ENCODE results near the gene CD59.
A peak's percentile ranks its signal among the peaks of the same experiment; 100 is the strongest.

Gene CD59

DNA sequence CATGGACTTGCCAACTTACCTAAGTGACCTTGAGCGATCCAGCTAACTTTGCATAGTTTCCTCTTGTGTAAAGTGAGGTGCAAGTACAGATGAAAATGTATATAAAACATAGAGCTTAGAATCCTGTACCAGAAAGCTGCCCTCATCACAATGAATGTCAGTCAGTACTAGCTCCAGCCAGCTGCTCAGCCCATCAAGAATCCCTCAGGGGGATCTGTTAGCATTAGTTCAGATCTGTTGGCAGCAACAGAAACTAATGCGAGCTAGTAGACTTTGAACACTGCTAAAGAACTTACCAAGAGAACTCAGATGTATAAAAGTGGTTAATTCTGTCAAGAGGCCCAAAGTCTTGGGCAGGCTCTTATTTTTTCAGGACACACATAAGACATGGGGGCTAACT is 29.3 kb downstream of the CD59 start:
- peaks cover 5% of the 10 kb centered on the region for H3K79me2 ChIP-seq
- H3K9me3 ChIP-seq (ENCODE audit: control insufficient read depth, low read length), result no peaks in the 10 kb centered on the region
- no peaks in the 10 kb centered on the region for H3K36me3 ChIP-seq (ENCODE audit: control insufficient read depth, insufficient read depth, low read length)
- peak overlapping the region; percentile 76 for H3K27ac ChIP-seq
- no peak overlapping the region for H3K4me2 ChIP-seq (ENCODE audit: low read length)
- H3K9ac ChIP-seq, result no peak overlapping the region
- no peak overlapping the region for H3K4me3 ChIP-seq (ENCODE audit: low read depth, low read length)
- H3K27me3 ChIP-seq (ENCODE audit: control insufficient read depth, insufficient read depth, low read length), result no peaks in the 10 kb centered on the region
- peaks cover 11% of the 10 kb centered on the region for H3K4me1 ChIP-seq
- H2AFZ ChIP-seq, result no peak overlapping the region
- TF ChIP-seq, protein P1, sequence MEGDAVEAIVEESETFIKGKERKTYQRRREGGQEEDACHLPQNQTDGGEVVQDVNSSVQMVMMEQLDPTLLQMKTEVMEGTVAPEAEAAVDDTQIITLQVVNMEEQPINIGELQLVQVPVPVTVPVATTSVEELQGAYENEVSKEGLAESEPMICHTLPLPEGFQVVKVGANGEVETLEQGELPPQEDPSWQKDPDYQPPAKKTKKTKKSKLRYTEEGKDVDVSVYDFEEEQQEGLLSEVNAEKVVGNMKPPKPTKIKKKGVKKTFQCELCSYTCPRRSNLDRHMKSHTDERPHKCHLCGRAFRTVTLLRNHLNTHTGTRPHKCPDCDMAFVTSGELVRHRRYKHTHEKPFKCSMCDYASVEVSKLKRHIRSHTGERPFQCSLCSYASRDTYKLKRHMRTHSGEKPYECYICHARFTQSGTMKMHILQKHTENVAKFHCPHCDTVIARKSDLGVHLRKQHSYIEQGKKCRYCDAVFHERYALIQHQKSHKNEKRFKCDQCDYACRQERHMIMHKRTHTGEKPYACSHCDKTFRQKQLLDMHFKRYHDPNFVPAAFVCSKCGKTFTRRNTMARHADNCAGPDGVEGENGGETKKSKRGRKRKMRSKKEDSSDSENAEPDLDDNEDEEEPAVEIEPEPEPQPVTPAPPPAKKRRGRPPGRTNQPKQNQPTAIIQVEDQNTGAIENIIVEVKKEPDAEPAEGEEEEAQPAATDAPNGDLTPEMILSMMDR (IDR thresholded peaks at IDR 0.05), result no peak

DNA sequence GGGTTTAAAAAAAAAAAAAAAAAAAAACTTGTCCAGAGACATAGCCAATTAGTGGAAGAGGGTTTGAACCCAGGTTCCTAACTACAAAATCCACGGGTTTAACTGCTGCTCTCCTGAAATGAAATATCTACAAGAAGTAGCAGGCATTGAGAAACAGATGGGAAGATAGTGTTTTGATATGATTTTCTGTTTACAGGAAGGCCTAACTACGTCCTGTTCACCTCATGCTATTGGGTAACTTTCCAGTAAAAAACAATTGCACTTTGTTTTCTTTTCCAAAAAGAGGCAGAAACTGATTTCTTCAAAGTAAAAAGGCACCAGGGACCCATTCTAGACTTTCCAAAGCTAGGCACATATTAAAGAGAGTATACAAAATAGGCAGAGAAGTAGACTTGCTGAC is 29.7 kb downstream of the CD59 start:
- Histone ChIP-seq H3K4me1 (peaks cover 13% of the 10 kb centered on the region), H3K4me2 (ENCODE audit: low read length) (no peak overlapping the region), H3K4me3 (ENCODE audit: low read depth, low read length) (no peak overlapping the region), H3K27me3 (ENCODE audit: control insufficient read depth, insufficient read depth, low read length) (no peaks in the 10 kb centered on the region), H3K36me3 (ENCODE audit: control insufficient read depth, insufficient read depth, low read length) (no peaks in the 10 kb centered on the region), H2AFZ (no peak overlapping the region), H3K9me3 (ENCODE audit: control insufficient read depth, low read length) (no peaks in the 10 kb centered on the region), H3K79me2 (peaks cover 5% of the 10 kb centered on the region), H3K9ac (no peak overlapping the region), H3K27ac (peak overlapping the region; percentile 76)
- TF ChIP-seq, protein P1 (IDR thresholded peaks at IDR 0.05), result no peak

DNA sequence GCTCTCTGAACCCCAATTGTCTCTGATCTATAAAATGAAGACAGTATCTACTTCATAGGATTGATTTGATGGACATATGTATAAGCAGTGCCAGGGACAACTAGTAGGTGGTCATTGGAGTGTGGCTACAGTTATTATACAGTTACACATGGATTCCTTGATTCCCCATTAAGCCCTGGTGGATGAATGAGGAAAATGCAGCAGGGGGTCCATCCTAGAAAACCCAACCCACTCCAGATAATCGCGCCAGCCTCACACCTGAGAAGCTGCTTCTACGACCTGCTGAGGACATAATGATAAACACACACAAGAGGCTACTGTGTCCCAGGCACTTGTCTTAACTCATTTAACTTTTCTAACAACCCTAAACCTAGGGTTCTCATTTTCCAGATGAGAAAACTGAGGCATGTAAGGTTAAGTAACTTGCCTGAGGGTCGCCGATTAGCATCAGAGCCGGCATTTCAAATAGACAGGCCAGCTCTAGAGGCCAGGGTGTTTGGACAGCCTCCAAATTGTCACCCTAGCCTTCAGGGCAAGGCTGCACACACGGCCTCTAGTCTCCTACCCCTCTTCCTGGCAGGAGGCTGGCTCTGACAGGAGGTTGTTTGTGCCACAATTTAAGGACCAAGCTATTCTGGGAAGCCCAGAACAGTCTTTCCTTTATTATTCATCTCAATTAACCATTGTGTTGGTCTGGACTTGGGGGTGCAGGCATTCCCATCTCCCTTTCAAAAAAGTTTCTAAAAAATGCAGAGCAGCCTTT is 31.8 kb downstream of the CD59 start:
- TF ChIP-seq, protein P1 (IDR thresholded peaks at IDR 0.05), result no peak
- peaks cover 14% of the 10 kb centered on the region for H3K4me1 ChIP-seq
- no peak overlapping the region for H2AFZ ChIP-seq
- no peaks in the 10 kb centered on the region for H3K36me3 ChIP-seq (ENCODE audit: control insufficient read depth, insufficient read depth, low read length)
- H3K27me3 ChIP-seq (ENCODE audit: control insufficient read depth, insufficient read depth, low read length), result no peaks in the 10 kb centered on the region
- no peak overlapping the region for H3K9ac ChIP-seq
- H3K4me2 ChIP-seq (ENCODE audit: low read length), result no peak overlapping the region
- H3K27ac ChIP-seq, result peak overlapping the region; percentile 54
- H3K79me2 ChIP-seq, result peaks cover under 1% of the 10 kb centered on the region
- no peak overlapping the region for H3K4me3 ChIP-seq (ENCODE audit: low read depth, low read length)
- no peaks in the 10 kb centered on the region for H3K9me3 ChIP-seq (ENCODE audit: control insufficient read depth, low read length)

DNA sequence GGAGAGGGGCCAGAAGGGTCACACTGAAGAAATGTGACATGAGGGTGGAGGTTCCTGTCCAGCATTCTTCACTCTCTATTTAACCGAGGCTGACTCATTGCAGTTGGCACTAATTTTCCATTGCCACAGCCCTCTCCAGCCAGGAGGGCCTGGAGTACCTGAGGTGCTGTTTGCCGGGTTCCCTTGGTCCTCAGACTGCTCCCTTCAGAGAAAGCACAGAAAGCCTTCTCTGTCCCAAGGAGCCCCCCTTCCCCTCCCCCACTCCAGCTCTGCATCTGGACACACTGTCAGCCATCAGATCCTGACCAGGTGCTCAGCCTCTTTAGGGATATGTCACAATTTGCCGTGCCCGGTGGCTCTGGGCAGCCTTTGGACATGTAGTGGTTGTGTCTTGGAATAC is 32.4 kb downstream of the CD59 start:
- no peaks in the 10 kb centered on the region for H3K9me3 ChIP-seq (ENCODE audit: control insufficient read depth, low read length)
- TF ChIP-seq, protein P1 (IDR thresholded peaks at IDR 0.05), result no peak
- H3K4me1 ChIP-seq, result peaks cover 12% of the 10 kb centered on the region
- H2AFZ ChIP-seq, result no peak overlapping the region
- H3K4me3 ChIP-seq (ENCODE audit: low read depth, low read length), result no peak overlapping the region
- no peak overlapping the region for H3K9ac ChIP-seq
- no peaks in the 10 kb centered on the region for H3K36me3 ChIP-seq (ENCODE audit: control insufficient read depth, insufficient read depth, low read length)
- H3K79me2 ChIP-seq, result no peaks in the 10 kb centered on the region
- H3K27me3 ChIP-seq (ENCODE audit: control insufficient read depth, insufficient read depth, low read length), result no peaks in the 10 kb centered on the region
- no peak overlapping the region for H3K4me2 ChIP-seq (ENCODE audit: low read length)
- H3K27ac ChIP-seq, result peak overlapping the region; percentile 54

DNA sequence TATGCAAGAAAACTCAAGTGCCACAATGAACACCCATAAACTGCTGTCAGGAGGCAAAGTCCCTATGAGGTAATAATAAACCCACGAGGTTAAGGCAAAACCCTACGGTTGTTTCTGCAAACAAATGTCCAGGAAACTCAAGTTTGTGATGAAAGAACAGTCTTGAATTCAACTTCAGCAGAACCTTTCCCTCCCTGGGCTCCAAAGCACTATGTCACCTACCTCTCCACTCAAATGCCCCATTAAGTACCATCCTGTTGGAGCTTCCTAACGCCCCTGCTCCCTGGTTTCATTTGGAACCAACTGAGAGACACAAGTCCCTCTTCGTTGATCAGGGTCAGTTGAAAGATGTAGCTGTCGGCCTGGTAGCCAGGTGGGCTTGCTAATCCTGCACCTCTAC is 33.0 kb downstream of the CD59 start:
- Histone ChIP-seq H3K9ac (no peak overlapping the region), H3K79me2 (no peaks in the 10 kb centered on the region), H3K27me3 (ENCODE audit: control insufficient read depth, insufficient read depth, low read length) (no peaks in the 10 kb centered on the region), H3K4me3 (ENCODE audit: low read depth, low read length) (no peak overlapping the region), H3K4me2 (ENCODE audit: low read length) (no peak overlapping the region), H3K9me3 (ENCODE audit: control insufficient read depth, low read length) (no peaks in the 10 kb centered on the region), H3K4me1 (peaks cover 11% of the 10 kb centered on the region), H3K36me3 (ENCODE audit: control insufficient read depth, insufficient read depth, low read length) (no peaks in the 10 kb centered on the region), H3K27ac (peak overlapping the region; percentile 85), H2AFZ (no peak overlapping the region)
- TF ChIP-seq, protein P1 (IDR thresholded peaks at IDR 0.05), result no peak

Measured in parathyroid adenoma (tissue), 2 donors.